Mucosa of descending colon (tissue), 3 donors: ENCODE results near the gene POLR3B. TPM values are rescaled to one million over a fixed set of nuclear protein-coding genes. Genes with fewer than 3 reads are reported as not detected.
A peak's percentile ranks its signal among the peaks of the same experiment; 100 is the strongest.

Experiments
- ATAC-seq: fragments of 200-7000 bp; cut with Tn5 transposase; one replicate; pipeline ENCODE4 v1.9.1; 2020; ENCODE audit warnings: mild to moderate bottlenecking, moderate library complexity
- DNase-seq, 3 donors: peaks; one replicate each; pipeline ENCODE4 v3.0.0-alpha.2; 2020
- H3K36me3 ChIP-seq: fragments of 200-600 bp; one replicate; pipeline ENCODE4 v1.8.0; 2021; ENCODE audit warnings: low read depth, mild to moderate bottlenecking
- H3K4me1 ChIP-seq: fragments of 200-600 bp; one replicate; pipeline ENCODE4 v1.8.0; 2021; ENCODE audit warnings: low read depth, mild to moderate bottlenecking
- H3K4me3 ChIP-seq: fragments of 200-600 bp; one replicate; pipeline ENCODE4 v1.8.0; 2021; ENCODE audit warnings: mild to moderate bottlenecking
- H3K9me3 ChIP-seq: fragments of 200-600 bp; one replicate; pipeline ENCODE4 v1.8.0; 2021; ENCODE audit warnings: mild to moderate bottlenecking
- intact Hi-C, 2 donors: fragments of 100-400 bp; cut with DNase I in 1 of 2; cut with micrococcal nuclease in 1 of 2; formaldehyde crosslinking; loops; one replicate each; pipeline versions ENCODE4 v1.11.0 to v1.11.1; 2022; cut with DNase I, micrococcal nuclease
- total RNA-seq, 3 donors: library from RNA; stranded (reverse); fragmentation: NEBNext Ultra II Directional in 2 of 3; extraction: Animal tissue kit (Norgen Biotek cat#: 25700) in 2 of 3; gene quantifications; one replicate each; pipeline versions ENCODE4 v1.2.1 to v1.2.4, GENCODE V29; 2021 to 2023
- TF ChIP-seq, protein P1 (sequence below): fragments of 200-600 bp; IDR thresholded peaks from one replicate; pipeline ENCODE4 v1.8.0; 2022; ENCODE audit warnings: antibody characterized with exemption, mild to moderate bottlenecking
- donor health status: DM: no; HTN: no; CAD: no; lungs with moderate emphysema.
- donor health status: DM: no; HTN: no; CAD: no.
- donor health status: DM: no; HTN: yes; CAD: no.

The POLR3B gene
- total RNA-seq, 3 donors from 2014 or later = 6.6 to 8.7 (median 8.5) TPM

GRCh38 chr12:106344131-106344530, 13.4 kb upstream of the POLR3B start:
- H3K9me3 ChIP-seq = no peaks in the 10 kb centered on the region
- ATAC-seq = peak; percentile 7
- no peak for DNase-seq
- H3K4me1 ChIP-seq = peaks cover 15% of the 10 kb centered on the region
- TF ChIP-seq, protein P1, sequence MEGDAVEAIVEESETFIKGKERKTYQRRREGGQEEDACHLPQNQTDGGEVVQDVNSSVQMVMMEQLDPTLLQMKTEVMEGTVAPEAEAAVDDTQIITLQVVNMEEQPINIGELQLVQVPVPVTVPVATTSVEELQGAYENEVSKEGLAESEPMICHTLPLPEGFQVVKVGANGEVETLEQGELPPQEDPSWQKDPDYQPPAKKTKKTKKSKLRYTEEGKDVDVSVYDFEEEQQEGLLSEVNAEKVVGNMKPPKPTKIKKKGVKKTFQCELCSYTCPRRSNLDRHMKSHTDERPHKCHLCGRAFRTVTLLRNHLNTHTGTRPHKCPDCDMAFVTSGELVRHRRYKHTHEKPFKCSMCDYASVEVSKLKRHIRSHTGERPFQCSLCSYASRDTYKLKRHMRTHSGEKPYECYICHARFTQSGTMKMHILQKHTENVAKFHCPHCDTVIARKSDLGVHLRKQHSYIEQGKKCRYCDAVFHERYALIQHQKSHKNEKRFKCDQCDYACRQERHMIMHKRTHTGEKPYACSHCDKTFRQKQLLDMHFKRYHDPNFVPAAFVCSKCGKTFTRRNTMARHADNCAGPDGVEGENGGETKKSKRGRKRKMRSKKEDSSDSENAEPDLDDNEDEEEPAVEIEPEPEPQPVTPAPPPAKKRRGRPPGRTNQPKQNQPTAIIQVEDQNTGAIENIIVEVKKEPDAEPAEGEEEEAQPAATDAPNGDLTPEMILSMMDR = no peak
- no peak overlapping the region for H3K4me3 ChIP-seq
- intact Hi-C loops = no loop called here
- H3K36me3 ChIP-seq = no peaks in the 10 kb centered on the region

DNA sequence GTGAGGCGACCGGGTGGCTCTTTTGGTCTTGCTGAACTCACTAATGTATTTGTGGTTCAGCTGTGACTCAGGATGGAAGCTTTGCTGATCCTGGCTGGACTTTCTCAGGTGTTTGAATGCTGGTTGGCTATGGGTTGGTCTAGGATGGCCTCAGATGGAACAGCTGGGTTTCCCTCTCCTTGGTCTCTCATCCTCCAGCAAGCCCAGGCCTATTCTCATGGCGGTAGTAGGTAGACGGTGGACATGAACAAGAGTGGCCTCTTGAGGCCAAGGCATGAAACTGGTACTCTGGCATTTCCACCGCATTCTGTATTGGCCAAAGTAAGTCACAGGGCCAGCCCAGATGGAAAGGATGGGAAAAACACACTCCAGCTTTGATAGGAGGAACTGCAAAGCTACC, 11.8 kb upstream of the POLR3B start:
- intact Hi-C loops = no loop called here
- DNase-seq = peak in 1 of 3 donors; percentile 45
- H3K4me3 ChIP-seq = no peak overlapping the region
- TF ChIP-seq, protein P1 = peak; percentile 13
- peak; percentile 80 for ATAC-seq
- peaks cover 15% of the 10 kb centered on the region for H3K4me1 ChIP-seq
- no peaks in the 10 kb centered on the region for H3K36me3 ChIP-seq
- H3K9me3 ChIP-seq = no peaks in the 10 kb centered on the region

DNA sequence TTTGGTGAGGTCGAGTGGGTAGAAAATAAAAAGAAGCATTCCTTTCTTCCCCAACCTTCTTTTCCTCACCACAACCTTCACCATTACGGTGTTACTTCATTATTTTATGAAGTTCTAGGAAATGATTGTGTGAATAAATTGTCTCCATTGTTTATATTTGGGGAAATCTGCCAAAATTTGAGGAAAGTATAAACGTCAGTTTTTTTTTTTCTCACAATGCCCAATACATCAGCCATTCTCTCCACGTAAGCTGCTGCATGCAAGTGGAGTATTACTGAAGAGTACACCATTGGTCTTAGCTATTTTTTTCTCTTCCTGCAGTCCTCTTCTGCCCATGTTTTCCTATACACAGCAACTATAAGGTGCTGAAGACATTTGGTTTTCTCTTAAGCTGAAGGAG, 9.1 kb upstream of the POLR3B start:
- Histone ChIP-seq H3K4me1 (peaks cover 5% of the 10 kb centered on the region), H3K9me3 (no peaks in the 10 kb centered on the region), H3K4me3 (no peak overlapping the region), H3K36me3 (no peaks in the 10 kb centered on the region)
- ATAC-seq (no peak), DNase-seq (no peak)
- intact Hi-C loops = no loop called here
- TF ChIP-seq, protein P1 = no peak

GRCh38 chr12:106353175-106353574, 4.4 kb upstream of the POLR3B start:
- Histone ChIP-seq H3K36me3 (no peaks in the 10 kb centered on the region), H3K4me1 (peaks cover 9% of the 10 kb centered on the region), H3K4me3 (no peak overlapping the region), H3K9me3 (no peaks in the 10 kb centered on the region)
- no peak for DNase-seq
- TF ChIP-seq, protein P1 = no peak
- intact Hi-C loops = no loop called here
- no peak for ATAC-seq

- Histone ChIP-seq H3K4me1 (peaks cover 17% of the 10 kb centered on the region), H3K9me3 (no peaks in the 10 kb centered on the region), H3K4me3 (peak overlapping the region; percentile 54), H3K36me3 (no peaks in the 10 kb centered on the region)
- intact Hi-C loops = no loop called here
- TF ChIP-seq, protein P1 = no peak
- ATAC-seq = peak; percentile 39
- peak in 2 of 3 donors; percentile 43 to 45 for DNase-seq
These were observed 1.1 kb downstream of the POLR3B start for GRCh38 chr12:106358396-106359241.
